ENCODE measurements around the gene LRRC56.

GRCh38 chr11:587978-588380 lies 50.7 kb downstream of the LRRC56 start:
- TF ChIP-seq CTCF (conservative IDR thresholded peaks at IDR 0.05 in 1 of 2, IDR thresholded peaks at IDR 0.05 in 1 of 2; ENCODE audit: extremely low read depth in 1 of 2, insufficient read depth in 1 of 2, low read depth in 1 of 2, low read length in 2 of 2) = no peak
- TF ChIP-seq EZH2 (IDR thresholded peaks at IDR 0.05; ENCODE audit: borderline replicate concordance, low read length) = no peak
